Subcutaneous adipose tissue (tissue), 4 donors: Measurements from ENCODE around the gene BCL6. TPM values are rescaled to one million over a fixed set of nuclear protein-coding genes. Genes with fewer than 3 reads are reported as not detected.

Experiments used
- CTCF ChIP-seq: fragments of 450-650 bp; IDR thresholded peaks from one replicate; pipeline ENCODE4 v1.5.1; 2016; ENCODE audit warnings: low read depth, mild to moderate bottlenecking, control low read depth, antibody characterized with exemption, moderate library complexity
- total RNA-seq, 4 donors: library from RNA; depleted of rRNA; stranded (reverse); fragments of >200 nt; gene quantifications; one replicate each; pipeline ENCODE4 v1.1.0, GENCODE V29; 2016

BCL6 gene
- total RNA-seq, 4 donors from 2014 or later = 140 to 426 (median 298) TPM

GRCh38 chr3:187758318-187758955 is 13.2 kb upstream of the BCL6 start:
- no peak for TF ChIP-seq CTCF

GRCh38 chr3:187753516-187753915 is 8.2 kb upstream of the BCL6 start:
- TF ChIP-seq CTCF = no peak

GRCh38 chr3:187750513-187751123 is 5.3 kb upstream of the BCL6 start:
- no peak for TF ChIP-seq CTCF

- no peak for TF ChIP-seq CTCF
Observed at GRCh38 chr3:187750006-187750512, 4.8 kb upstream of the BCL6 start.

GRCh38 chr3:187748050-187748481 is 2.8 kb upstream of the BCL6 start:
- TF ChIP-seq CTCF = no peak

GRCh38 chr3:187747506-187747905 is 2.2 kb upstream of the BCL6 start:
- no peak for TF ChIP-seq CTCF

GRCh38 chr3:187746442-187747281 is 1.4 kb upstream of the BCL6 start:
- no peak for TF ChIP-seq CTCF
